H1 (cell line): ENCODE data around the gene SLC39A11.

Experiments
- CHD1 ChIP-seq: IDR thresholded peaks from 2 replicates; pipeline ENCODE4 v1.6.1; 2012; ENCODE audit warnings: low read depth, low read length, improper control_type of control experiment
- CREB1 ChIP-seq: IDR thresholded peaks from 2 replicates; pipeline ENCODE4 v1.6.1; 2012; ENCODE audit warnings: inconsistent platforms
- EZH2 ChIP-seq: fragments of 200-600 bp; sonication (generic); IDR thresholded peaks from 2 replicates; pipeline ENCODE4 v1.7.1; 2012; ENCODE audit warnings: low read depth, mild to moderate bottlenecking, moderate library complexity, low read length, inconsistent platforms; ENCODE audit not compliant: severe bottlenecking
- GTF2F1 ChIP-seq: IDR thresholded peaks from 2 replicates; pipeline ENCODE4 v1.6.1; 2012; ENCODE audit warnings: low read depth, low read length, improper control_type of control experiment, borderline replicate concordance
- POLR2A ChIP-seq, 2 experiments: IDR thresholded peaks; 1 replicate in 1 of 2; 2 replicates in 1 of 2; pipeline ENCODE4 v1.6.1; 2011; ENCODE audit warnings: low read depth in 2 of 2, low read length in 2 of 2, mild to moderate bottlenecking in 2 of 2; ENCODE audit errors: control extremely low read depth in 1 of 2
- SIN3A ChIP-seq, 2 experiments: IDR thresholded peaks in 1 of 2; conservative IDR thresholded peaks in 1 of 2; 2 replicates each; pipeline ENCODE4 v1.6.1; 2011 to 2012; ENCODE audit warnings: low read length in 2 of 2, improper control_type of control experiment in 1 of 2, low read depth in 1 of 2, mild to moderate bottlenecking in 1 of 2
- SP1 ChIP-seq: IDR thresholded peaks from 2 replicates; pipeline ENCODE4 v1.6.1; 2011; ENCODE audit warnings: low read depth, low read length
- TF ChIP-seq, protein P1 (sequence below), 3 experiments: IDR thresholded peaks; 1 replicate in 2 of 3; 2 replicates in 1 of 3; pipeline versions ENCODE4 v1.5.1 to v1.6.1; 2011; ENCODE audit warnings: low read length in 3 of 3, mild to moderate bottlenecking in 3 of 3, inconsistent platforms in 2 of 3, low read depth in 1 of 3, moderate library complexity in 1 of 3; ENCODE audit not compliant: insufficient read depth in 1 of 3; ENCODE audit errors: control extremely low read depth in 1 of 3
- TF ChIP-seq, protein P2 (sequence below): IDR thresholded peaks from 2 replicates; pipeline ENCODE4 v1.6.1; 2011; ENCODE audit warnings: low read depth, mild to moderate bottlenecking, low read length; ENCODE audit not compliant: insufficient read depth

GRCh38 chr17:72812823-72813222 lies 279.7 kb downstream of the SLC39A11 start:
- TF ChIP-seq, protein P1, sequence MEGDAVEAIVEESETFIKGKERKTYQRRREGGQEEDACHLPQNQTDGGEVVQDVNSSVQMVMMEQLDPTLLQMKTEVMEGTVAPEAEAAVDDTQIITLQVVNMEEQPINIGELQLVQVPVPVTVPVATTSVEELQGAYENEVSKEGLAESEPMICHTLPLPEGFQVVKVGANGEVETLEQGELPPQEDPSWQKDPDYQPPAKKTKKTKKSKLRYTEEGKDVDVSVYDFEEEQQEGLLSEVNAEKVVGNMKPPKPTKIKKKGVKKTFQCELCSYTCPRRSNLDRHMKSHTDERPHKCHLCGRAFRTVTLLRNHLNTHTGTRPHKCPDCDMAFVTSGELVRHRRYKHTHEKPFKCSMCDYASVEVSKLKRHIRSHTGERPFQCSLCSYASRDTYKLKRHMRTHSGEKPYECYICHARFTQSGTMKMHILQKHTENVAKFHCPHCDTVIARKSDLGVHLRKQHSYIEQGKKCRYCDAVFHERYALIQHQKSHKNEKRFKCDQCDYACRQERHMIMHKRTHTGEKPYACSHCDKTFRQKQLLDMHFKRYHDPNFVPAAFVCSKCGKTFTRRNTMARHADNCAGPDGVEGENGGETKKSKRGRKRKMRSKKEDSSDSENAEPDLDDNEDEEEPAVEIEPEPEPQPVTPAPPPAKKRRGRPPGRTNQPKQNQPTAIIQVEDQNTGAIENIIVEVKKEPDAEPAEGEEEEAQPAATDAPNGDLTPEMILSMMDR (IDR thresholded peaks at IDR 0.05; ENCODE audit: control extremely low read depth in 1 of 3, insufficient read depth in 1 of 3, low read depth in 1 of 3, low read length in 3 of 3): no peak
- TF ChIP-seq, protein P2, sequence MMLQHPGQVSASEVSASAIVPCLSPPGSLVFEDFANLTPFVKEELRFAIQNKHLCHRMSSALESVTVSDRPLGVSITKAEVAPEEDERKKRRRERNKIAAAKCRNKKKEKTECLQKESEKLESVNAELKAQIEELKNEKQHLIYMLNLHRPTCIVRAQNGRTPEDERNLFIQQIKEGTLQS: no peak
- TF ChIP-seq SIN3A (conservative IDR thresholded peaks at IDR 0.05 in 1 of 2, IDR thresholded peaks at IDR 0.05 in 1 of 2; ENCODE audit: low read depth in 1 of 2, low read length in 2 of 2) (no peak), SP1 (no peak), CREB1 (no peak), POLR2A (IDR thresholded peaks at IDR 0.05; ENCODE audit: control extremely low read depth in 1 of 2, low read depth in 2 of 2, low read length in 2 of 2) (no peak), CHD1 (no peak), GTF2F1 (no peak), EZH2 (no peak)
